ENCODE results near the gene NPC1.
"Not testable (repeated sequence)": the region's sequence is repeated elsewhere in the genome, so short reads cannot be mapped to it uniquely, and the experiment has no call there.

The NPC1 gene

GRCh38 chr18:23569299-23570063, 16.8 kb downstream of the NPC1 start:
- H3K4me3 ChIP-seq (ENCODE audit: low read length in 2 of 2) = no peak overlapping the region
- H3K27me3 ChIP-seq (ENCODE audit: control insufficient read depth in 2 of 2, insufficient read depth in 2 of 2, low read length in 2 of 2) = no peaks in the 10 kb centered on the region
- peaks cover 24 to 32% of the 10 kb centered on the region in 2 donors for H3K36me3 ChIP-seq (ENCODE audit: control insufficient read depth in 2 of 2, insufficient read depth in 2 of 2, low read length in 2 of 2)
- H3K9me3 ChIP-seq (ENCODE audit: control insufficient read depth in 2 of 2, low read length in 2 of 2) = no peaks in the 10 kb centered on the region
- no peak overlapping the region for H3K27ac ChIP-seq (ENCODE audit: low read depth in 2 of 2, low read length in 2 of 2)
- no peak overlapping the region for H3K9ac ChIP-seq (ENCODE audit: low read depth in 1 of 2, low read length in 2 of 2)
- no peaks in the 10 kb centered on the region for H3K4me1 ChIP-seq (ENCODE audit: control insufficient read depth in 2 of 2, insufficient read depth in 2 of 2, low read length in 2 of 2)

GRCh38 chr18:23568281-23569138, 17.8 kb downstream of the NPC1 start:
- Histone ChIP-seq H3K36me3 (ENCODE audit: control insufficient read depth in 2 of 2, insufficient read depth in 2 of 2, low read length in 2 of 2) (peaks cover 26 to 32% of the 10 kb centered on the region in 2 donors), H3K4me3 (ENCODE audit: low read length in 2 of 2) (no peak overlapping the region), H3K27ac (ENCODE audit: low read depth in 2 of 2, low read length in 2 of 2) (no peak overlapping the region), H3K4me1 (ENCODE audit: control insufficient read depth in 2 of 2, insufficient read depth in 2 of 2, low read length in 2 of 2) (no peaks in the 10 kb centered on the region), H3K27me3 (ENCODE audit: control insufficient read depth in 2 of 2, insufficient read depth in 2 of 2, low read length in 2 of 2) (no peaks in the 10 kb centered on the region), H3K9me3 (ENCODE audit: control insufficient read depth in 2 of 2, low read length in 2 of 2) (no peaks in the 10 kb centered on the region), H3K9ac (ENCODE audit: low read depth in 1 of 2, low read length in 2 of 2) (no peak overlapping the region)

GRCh38 chr18:23567671-23568070, 18.6 kb downstream of the NPC1 start:
- H3K4me1 ChIP-seq (ENCODE audit: control insufficient read depth in 2 of 2, insufficient read depth in 2 of 2, low read length in 2 of 2) = no peaks in the 10 kb centered on the region
- no peaks in the 10 kb centered on the region for H3K27me3 ChIP-seq (ENCODE audit: control insufficient read depth in 2 of 2, insufficient read depth in 2 of 2, low read length in 2 of 2)
- no peak overlapping the region for H3K27ac ChIP-seq (ENCODE audit: low read depth in 2 of 2, low read length in 2 of 2)
- no peak overlapping the region for H3K4me3 ChIP-seq (ENCODE audit: low read length in 2 of 2)
- no peaks in the 10 kb centered on the region for H3K9me3 ChIP-seq (ENCODE audit: control insufficient read depth in 2 of 2, low read length in 2 of 2)
- no peak overlapping the region for H3K9ac ChIP-seq (ENCODE audit: low read depth in 1 of 2, low read length in 2 of 2)
- peaks cover 27 to 30% of the 10 kb centered on the region in 2 donors for H3K36me3 ChIP-seq (ENCODE audit: control insufficient read depth in 2 of 2, insufficient read depth in 2 of 2, low read length in 2 of 2)

GRCh38 chr18:23565916-23566547, 20.3 kb downstream of the NPC1 start:
- H3K27ac ChIP-seq (ENCODE audit: low read depth in 2 of 2, low read length in 2 of 2) = no peak overlapping the region
- no peaks in the 10 kb centered on the region for H3K9me3 ChIP-seq (ENCODE audit: control insufficient read depth in 2 of 2, low read length in 2 of 2)
- peaks cover 26 to 35% of the 10 kb centered on the region in 2 donors for H3K36me3 ChIP-seq (ENCODE audit: control insufficient read depth in 2 of 2, insufficient read depth in 2 of 2, low read length in 2 of 2)
- no peaks in the 10 kb centered on the region for H3K27me3 ChIP-seq (ENCODE audit: control insufficient read depth in 2 of 2, insufficient read depth in 2 of 2, low read length in 2 of 2)
- no peak overlapping the region for H3K4me3 ChIP-seq (ENCODE audit: low read length in 2 of 2)
- H3K4me1 ChIP-seq (ENCODE audit: control insufficient read depth in 2 of 2, insufficient read depth in 2 of 2, low read length in 2 of 2) = no peaks in the 10 kb centered on the region
- H3K9ac ChIP-seq (ENCODE audit: low read depth in 1 of 2, low read length in 2 of 2) = no peak overlapping the region

GRCh38 chr18:23563377-23564043, 22.8 kb downstream of the NPC1 start:
- H3K36me3 ChIP-seq (ENCODE audit: control insufficient read depth in 2 of 2, insufficient read depth in 2 of 2, low read length in 2 of 2) = peaks cover 30 to 45% of the 10 kb centered on the region in 2 donors
- no peaks in the 10 kb centered on the region for H3K27me3 ChIP-seq (ENCODE audit: control insufficient read depth in 2 of 2, insufficient read depth in 2 of 2, low read length in 2 of 2)
- no peaks in the 10 kb centered on the region for H3K4me1 ChIP-seq (ENCODE audit: control insufficient read depth in 2 of 2, insufficient read depth in 2 of 2, low read length in 2 of 2)
- no peak overlapping the region for H3K27ac ChIP-seq (ENCODE audit: low read depth in 2 of 2, low read length in 2 of 2)
- no peaks in the 10 kb centered on the region for H3K9me3 ChIP-seq (ENCODE audit: control insufficient read depth in 2 of 2, low read length in 2 of 2)
- no peak overlapping the region for H3K9ac ChIP-seq (ENCODE audit: low read depth in 1 of 2, low read length in 2 of 2)
- H3K4me3 ChIP-seq (ENCODE audit: low read length in 2 of 2) = no peak overlapping the region

GRCh38 chr18:23560186-23560585, 26.1 kb downstream of the NPC1 start:
- no peaks in the 10 kb centered on the region for H3K4me1 ChIP-seq (ENCODE audit: control insufficient read depth in 2 of 2, insufficient read depth in 2 of 2, low read length in 2 of 2)
- H3K27ac ChIP-seq (ENCODE audit: low read depth in 2 of 2, low read length in 2 of 2) = no peak overlapping the region
- no peaks in the 10 kb centered on the region for H3K9me3 ChIP-seq (ENCODE audit: control insufficient read depth in 2 of 2, low read length in 2 of 2)
- H3K27me3 ChIP-seq (ENCODE audit: control insufficient read depth in 2 of 2, insufficient read depth in 2 of 2, low read length in 2 of 2) = no peaks in the 10 kb centered on the region
- peaks cover 29 to 51% of the 10 kb centered on the region in 2 donors for H3K36me3 ChIP-seq (ENCODE audit: control insufficient read depth in 2 of 2, insufficient read depth in 2 of 2, low read length in 2 of 2)
- no peak overlapping the region for H3K4me3 ChIP-seq (ENCODE audit: low read length in 2 of 2)
- no peak overlapping the region for H3K9ac ChIP-seq (ENCODE audit: low read depth in 1 of 2, low read length in 2 of 2)

GRCh38 chr18:23557511-23557910, 28.8 kb downstream of the NPC1 start:
- not testable (repeated sequence) for H3K9ac ChIP-seq (ENCODE audit: low read depth in 1 of 2, low read length in 2 of 2); H3K27ac ChIP-seq (ENCODE audit: low read depth in 2 of 2, low read length in 2 of 2); H3K27me3 ChIP-seq (ENCODE audit: control insufficient read depth in 2 of 2, insufficient read depth in 2 of 2, low read length in 2 of 2); H3K9me3 ChIP-seq (ENCODE audit: control insufficient read depth in 2 of 2, low read length in 2 of 2); H3K4me3 ChIP-seq (ENCODE audit: low read length in 2 of 2); H3K4me1 ChIP-seq (ENCODE audit: control insufficient read depth in 2 of 2, insufficient read depth in 2 of 2, low read length in 2 of 2)
- peaks cover 53 to 68% of the 10 kb centered on the region in 2 donors for H3K36me3 ChIP-seq (ENCODE audit: control insufficient read depth in 2 of 2, insufficient read depth in 2 of 2, low read length in 2 of 2)

- Histone ChIP-seq H3K9me3 (ENCODE audit: control insufficient read depth in 2 of 2, low read length in 2 of 2) (no peaks in the 10 kb centered on the region), H3K27me3 (ENCODE audit: control insufficient read depth in 2 of 2, insufficient read depth in 2 of 2, low read length in 2 of 2) (no peaks in the 10 kb centered on the region), H3K36me3 (ENCODE audit: control insufficient read depth in 2 of 2, insufficient read depth in 2 of 2, low read length in 2 of 2) (peaks cover 59 to 74% of the 10 kb centered on the region in 2 donors), H3K4me3 (ENCODE audit: low read length in 2 of 2) (no peak overlapping the region), H3K4me1 (ENCODE audit: control insufficient read depth in 2 of 2, insufficient read depth in 2 of 2, low read length in 2 of 2) (no peaks in the 10 kb centered on the region), H3K27ac (ENCODE audit: low read depth in 2 of 2, low read length in 2 of 2) (no peak overlapping the region), H3K9ac (ENCODE audit: low read depth in 1 of 2, low read length in 2 of 2) (no peak overlapping the region)
Measured at GRCh38 chr18:23556145-23556780, 30.0 kb downstream of the NPC1 start.

GRCh38 chr18:23553887-23554286, 32.4 kb downstream of the NPC1 start:
- Histone ChIP-seq H3K9ac (ENCODE audit: low read depth in 1 of 2, low read length in 2 of 2) (no peak overlapping the region), H3K4me1 (ENCODE audit: control insufficient read depth in 2 of 2, insufficient read depth in 2 of 2, low read length in 2 of 2) (no peaks in the 10 kb centered on the region), H3K27me3 (ENCODE audit: control insufficient read depth in 2 of 2, insufficient read depth in 2 of 2, low read length in 2 of 2) (no peaks in the 10 kb centered on the region), H3K27ac (ENCODE audit: low read depth in 2 of 2, low read length in 2 of 2) (no peak overlapping the region), H3K9me3 (ENCODE audit: control insufficient read depth in 2 of 2, low read length in 2 of 2) (no peaks in the 10 kb centered on the region), H3K4me3 (ENCODE audit: low read length in 2 of 2) (no peak overlapping the region), H3K36me3 (ENCODE audit: control insufficient read depth in 2 of 2, insufficient read depth in 2 of 2, low read length in 2 of 2) (peaks cover 51 to 65% of the 10 kb centered on the region in 2 donors)

All from mucosa of rectum (tissue), 2 donors.